ENCODE data around the gene HOXD10. TPM values are rescaled to one million over a fixed set of nuclear protein-coding genes. Genes with fewer than 3 reads are reported as not detected.

Gene HOXD10
- total and polyA plus RNA-seq, 2 of the 13 experiments (the other 11 are each of a cell fraction or from before 2014, with no cell fraction given): not detected

DNA sequence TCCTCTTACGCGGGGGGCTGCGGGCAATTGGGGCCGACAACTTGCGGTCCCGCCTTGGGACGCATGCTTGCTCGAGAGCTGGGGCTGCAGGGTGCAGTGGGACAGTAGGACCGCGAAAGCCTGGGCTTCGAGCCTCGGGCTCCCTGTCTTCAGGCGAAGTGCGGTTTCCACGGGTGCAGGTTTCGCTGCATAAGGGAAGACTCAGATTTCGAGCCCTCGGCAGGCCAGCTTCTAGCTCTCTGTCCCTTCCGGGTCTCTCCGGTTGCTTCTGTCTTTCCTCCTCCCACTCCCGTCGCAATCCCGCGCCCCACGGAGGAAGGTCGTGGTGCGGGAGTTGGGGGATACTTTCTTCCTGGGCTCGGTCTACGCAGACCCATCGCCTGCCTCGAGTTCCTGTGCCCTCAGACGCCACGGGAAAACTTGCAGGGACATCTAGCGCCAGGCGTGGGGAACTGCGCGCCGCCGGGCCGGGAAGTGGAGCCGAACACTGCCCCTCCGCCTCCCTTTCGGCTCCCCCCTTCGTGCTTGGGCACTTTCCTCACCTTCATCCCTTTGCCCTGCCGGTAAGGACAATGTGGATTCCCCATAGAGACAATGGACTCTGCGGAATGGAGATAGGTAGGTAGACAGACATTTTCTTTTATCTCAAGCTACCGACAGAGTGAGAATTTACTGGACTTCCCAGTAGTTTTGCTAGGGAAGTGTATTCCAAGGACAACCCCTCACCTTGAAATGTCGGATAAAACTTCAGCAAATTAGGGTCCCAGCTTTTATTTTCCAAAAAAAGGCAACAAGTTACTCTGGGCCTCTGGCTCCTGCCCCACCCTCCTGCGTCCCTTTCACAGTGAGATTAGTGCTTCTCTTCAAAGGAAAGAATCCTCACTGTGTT is 28.3 kb upstream of the HOXD10 start (continued):
- TF ChIP-seq, protein P1, sequence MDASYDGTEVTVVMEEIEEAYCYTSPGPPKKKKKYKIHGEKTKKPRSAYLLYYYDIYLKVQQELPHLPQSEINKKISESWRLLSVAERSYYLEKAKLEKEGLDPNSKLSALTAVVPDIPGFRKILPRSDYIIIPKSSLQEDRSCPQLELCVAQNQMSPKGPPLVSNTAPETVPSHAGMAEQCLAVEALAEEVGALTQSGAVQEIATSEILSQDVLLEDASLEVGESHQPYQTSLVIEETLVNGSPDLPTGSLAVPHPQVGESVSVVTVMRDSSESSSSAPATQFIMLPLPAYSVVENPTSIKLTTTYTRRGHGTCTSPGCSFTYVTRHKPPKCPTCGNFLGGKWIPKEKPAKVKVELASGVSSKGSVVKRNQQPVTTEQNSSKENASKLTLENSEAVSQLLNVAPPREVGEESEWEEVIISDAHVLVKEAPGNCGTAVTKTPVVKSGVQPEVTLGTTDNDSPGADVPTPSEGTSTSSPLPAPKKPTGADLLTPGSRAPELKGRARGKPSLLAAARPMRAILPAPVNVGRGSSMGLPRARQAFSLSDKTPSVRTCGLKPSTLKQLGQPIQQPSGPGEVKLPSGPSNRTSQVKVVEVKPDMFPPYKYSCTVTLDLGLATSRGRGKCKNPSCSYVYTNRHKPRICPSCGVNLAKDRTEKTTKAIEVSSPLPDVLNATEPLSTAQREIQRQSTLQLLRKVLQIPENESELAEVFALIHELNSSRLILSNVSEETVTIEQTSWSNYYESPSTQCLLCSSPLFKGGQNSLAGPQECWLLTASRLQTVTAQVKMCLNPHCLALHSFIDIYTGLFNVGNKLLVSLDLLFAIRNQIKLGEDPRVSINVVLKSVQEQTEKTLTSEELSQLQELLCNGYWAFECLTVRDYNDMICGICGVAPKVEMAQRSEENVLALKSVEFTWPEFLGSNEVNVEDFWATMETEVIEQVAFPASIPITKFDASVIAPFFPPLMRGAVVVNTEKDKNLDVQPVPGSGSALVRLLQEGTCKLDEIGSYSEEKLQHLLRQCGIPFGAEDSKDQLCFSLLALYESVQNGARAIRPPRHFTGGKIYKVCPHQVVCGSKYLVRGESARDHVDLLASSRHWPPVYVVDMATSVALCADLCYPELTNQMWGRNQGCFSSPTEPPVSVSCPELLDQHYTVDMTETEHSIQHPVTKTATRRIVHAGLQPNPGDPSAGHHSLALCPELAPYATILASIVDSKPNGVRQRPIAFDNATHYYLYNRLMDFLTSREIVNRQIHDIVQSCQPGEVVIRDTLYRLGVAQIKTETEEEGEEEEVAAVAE (CRISPR knock-in tag; IDR thresholded peaks at IDR 0.05; ENCODE audit: borderline replicate concordance): 0 out of 2 replicates have a peak, but pooled peaks have one; percentile 38
- no peak for TF ChIP-seq ZNF383 (CRISPR knock-in tag; IDR thresholded peaks at IDR 0.05; ENCODE audit: borderline replicate concordance)
- TF ChIP-seq ARNTL (CRISPR knock-in tag; IDR thresholded peaks at IDR 0.05): no peak
- 0 out of 2 replicates have a peak, but pooled peaks have one; percentile 33 for TF ChIP-seq SETDB1 (CRISPR knock-in tag; IDR thresholded peaks at IDR 0.05; ENCODE audit: borderline replicate concordance)
- TF ChIP-seq, protein P2, sequence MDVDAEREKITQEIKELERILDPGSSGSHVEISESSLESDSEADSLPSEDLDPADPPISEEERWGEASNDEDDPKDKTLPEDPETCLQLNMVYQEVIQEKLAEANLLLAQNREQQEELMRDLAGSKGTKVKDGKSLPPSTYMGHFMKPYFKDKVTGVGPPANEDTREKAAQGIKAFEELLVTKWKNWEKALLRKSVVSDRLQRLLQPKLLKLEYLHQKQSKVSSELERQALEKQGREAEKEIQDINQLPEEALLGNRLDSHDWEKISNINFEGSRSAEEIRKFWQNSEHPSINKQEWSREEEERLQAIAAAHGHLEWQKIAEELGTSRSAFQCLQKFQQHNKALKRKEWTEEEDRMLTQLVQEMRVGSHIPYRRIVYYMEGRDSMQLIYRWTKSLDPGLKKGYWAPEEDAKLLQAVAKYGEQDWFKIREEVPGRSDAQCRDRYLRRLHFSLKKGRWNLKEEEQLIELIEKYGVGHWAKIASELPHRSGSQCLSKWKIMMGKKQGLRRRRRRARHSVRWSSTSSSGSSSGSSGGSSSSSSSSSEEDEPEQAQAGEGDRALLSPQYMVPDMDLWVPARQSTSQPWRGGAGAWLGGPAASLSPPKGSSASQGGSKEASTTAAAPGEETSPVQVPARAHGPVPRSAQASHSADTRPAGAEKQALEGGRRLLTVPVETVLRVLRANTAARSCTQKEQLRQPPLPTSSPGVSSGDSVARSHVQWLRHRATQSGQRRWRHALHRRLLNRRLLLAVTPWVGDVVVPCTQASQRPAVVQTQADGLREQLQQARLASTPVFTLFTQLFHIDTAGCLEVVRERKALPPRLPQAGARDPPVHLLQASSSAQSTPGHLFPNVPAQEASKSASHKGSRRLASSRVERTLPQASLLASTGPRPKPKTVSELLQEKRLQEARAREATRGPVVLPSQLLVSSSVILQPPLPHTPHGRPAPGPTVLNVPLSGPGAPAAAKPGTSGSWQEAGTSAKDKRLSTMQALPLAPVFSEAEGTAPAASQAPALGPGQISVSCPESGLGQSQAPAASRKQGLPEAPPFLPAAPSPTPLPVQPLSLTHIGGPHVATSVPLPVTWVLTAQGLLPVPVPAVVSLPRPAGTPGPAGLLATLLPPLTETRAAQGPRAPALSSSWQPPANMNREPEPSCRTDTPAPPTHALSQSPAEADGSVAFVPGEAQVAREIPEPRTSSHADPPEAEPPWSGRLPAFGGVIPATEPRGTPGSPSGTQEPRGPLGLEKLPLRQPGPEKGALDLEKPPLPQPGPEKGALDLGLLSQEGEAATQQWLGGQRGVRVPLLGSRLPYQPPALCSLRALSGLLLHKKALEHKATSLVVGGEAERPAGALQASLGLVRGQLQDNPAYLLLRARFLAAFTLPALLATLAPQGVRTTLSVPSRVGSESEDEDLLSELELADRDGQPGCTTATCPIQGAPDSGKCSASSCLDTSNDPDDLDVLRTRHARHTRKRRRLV (CRISPR knock-in tag; IDR thresholded peaks at IDR 0.05): no peak
- no peak for TF ChIP-seq KAT8 (CRISPR knock-in tag; IDR thresholded peaks at IDR 0.05)
- TF ChIP-seq, protein P3, sequence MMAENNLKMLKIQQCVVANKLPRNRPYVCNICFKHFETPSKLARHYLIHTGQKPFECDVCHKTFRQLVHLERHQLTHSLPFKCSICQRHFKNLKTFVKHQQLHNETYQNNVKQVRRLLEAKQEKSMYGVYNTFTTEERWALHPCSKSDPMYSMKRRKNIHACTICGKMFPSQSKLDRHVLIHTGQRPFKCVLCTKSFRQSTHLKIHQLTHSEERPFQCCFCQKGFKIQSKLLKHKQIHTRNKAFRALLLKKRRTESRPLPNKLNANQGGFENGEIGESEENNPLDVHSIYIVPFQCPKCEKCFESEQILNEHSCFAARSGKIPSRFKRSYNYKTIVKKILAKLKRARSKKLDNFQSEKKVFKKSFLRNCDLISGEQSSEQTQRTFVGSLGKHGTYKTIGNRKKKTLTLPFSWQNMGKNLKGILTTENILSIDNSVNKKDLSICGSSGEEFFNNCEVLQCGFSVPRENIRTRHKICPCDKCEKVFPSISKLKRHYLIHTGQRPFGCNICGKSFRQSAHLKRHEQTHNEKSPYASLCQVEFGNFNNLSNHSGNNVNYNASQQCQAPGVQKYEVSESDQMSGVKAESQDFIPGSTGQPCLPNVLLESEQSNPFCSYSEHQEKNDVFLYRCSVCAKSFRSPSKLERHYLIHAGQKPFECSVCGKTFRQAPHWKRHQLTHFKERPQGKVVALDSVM (CRISPR knock-in tag; IDR thresholded peaks at IDR 0.05): no peak
- no peak for TF ChIP-seq FOXC1 (CRISPR knock-in tag; IDR thresholded peaks at IDR 0.05; ENCODE audit: borderline replicate concordance)
- no peak for TF ChIP-seq ZBTB21 (CRISPR knock-in tag; IDR thresholded peaks at IDR 0.05)
- TF ChIP-seq, protein P4, sequence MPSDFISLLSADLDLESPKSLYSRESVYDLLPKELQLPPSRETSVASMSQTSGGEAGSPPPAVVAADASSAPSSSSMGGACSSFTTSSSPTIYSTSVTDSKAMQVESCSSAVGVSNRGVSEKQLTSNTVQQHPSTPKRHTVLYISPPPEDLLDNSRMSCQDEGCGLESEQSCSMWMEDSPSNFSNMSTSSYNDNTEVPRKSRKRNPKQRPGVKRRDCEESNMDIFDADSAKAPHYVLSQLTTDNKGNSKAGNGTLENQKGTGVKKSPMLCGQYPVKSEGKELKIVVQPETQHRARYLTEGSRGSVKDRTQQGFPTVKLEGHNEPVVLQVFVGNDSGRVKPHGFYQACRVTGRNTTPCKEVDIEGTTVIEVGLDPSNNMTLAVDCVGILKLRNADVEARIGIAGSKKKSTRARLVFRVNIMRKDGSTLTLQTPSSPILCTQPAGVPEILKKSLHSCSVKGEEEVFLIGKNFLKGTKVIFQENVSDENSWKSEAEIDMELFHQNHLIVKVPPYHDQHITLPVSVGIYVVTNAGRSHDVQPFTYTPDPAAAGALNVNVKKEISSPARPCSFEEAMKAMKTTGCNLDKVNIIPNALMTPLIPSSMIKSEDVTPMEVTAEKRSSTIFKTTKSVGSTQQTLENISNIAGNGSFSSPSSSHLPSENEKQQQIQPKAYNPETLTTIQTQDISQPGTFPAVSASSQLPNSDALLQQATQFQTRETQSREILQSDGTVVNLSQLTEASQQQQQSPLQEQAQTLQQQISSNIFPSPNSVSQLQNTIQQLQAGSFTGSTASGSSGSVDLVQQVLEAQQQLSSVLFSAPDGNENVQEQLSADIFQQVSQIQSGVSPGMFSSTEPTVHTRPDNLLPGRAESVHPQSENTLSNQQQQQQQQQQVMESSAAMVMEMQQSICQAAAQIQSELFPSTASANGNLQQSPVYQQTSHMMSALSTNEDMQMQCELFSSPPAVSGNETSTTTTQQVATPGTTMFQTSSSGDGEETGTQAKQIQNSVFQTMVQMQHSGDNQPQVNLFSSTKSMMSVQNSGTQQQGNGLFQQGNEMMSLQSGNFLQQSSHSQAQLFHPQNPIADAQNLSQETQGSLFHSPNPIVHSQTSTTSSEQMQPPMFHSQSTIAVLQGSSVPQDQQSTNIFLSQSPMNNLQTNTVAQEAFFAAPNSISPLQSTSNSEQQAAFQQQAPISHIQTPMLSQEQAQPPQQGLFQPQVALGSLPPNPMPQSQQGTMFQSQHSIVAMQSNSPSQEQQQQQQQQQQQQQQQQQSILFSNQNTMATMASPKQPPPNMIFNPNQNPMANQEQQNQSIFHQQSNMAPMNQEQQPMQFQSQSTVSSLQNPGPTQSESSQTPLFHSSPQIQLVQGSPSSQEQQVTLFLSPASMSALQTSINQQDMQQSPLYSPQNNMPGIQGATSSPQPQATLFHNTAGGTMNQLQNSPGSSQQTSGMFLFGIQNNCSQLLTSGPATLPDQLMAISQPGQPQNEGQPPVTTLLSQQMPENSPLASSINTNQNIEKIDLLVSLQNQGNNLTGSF (CRISPR knock-in tag; IDR thresholded peaks at IDR 0.05): peak; percentile 40; the same call in 1 of the 2 replicates

Measured in HepG2 (cell line).